NCI-H345 treated with DMSO at 0.1 percent for 48 hours (cell line): ENCODE data around the gene NGEF.

ENCODE experiments used
- DNase-seq: peaks from one replicate; lab custom pipeline; 2025; ENCODE audit not compliant: unreplicated experiment; lab: John Stamatoyannopoulos, UW

NGEF gene

GRCh38 chr2:233000886-233001750 lies 11.9 kb downstream of the NGEF start:
- DNase-seq = no peak

DNA sequence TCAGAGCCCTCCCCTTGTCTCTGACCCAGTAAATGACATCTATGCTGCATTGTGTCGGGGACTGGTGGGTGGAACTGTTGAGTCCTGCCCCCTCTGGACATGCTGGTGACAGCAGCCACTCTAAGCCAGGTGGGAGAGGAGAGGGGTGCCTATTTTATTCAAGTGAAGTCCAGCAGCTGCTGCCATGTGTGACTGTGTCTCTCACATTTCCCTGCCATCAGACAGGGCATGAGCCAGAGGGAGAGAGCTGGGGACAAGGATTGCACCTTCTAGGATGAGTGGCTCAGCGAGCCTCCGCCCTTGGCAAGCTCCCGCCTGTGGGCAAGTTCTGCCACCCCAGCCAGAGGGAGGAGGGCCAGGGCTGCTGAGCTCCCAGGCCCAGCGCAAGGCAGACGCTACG lies 13.7 kb downstream of the NGEF start:
- no peak for DNase-seq

DNA sequence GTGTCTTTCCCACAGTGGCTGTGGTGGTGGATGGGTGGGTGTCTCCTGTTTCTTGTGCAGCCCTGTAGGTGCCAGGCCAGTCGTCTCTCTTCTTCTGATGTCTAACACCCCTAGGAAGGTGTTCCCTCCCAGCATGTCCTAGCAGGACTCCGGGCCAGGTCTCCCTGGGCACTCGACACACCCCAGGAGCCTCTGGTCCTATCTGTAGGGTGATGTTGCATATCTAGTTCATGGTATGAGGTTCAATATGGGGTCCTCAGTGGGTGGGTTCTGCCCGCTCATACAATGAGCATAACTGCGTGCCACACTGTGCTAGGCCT lies 14.4 kb downstream of the NGEF start:
- DNase-seq = no peak

- no peak for DNase-seq
Measured at GRCh38 chr2:232997749-232998665, 15.0 kb downstream of the NGEF start.

DNA sequence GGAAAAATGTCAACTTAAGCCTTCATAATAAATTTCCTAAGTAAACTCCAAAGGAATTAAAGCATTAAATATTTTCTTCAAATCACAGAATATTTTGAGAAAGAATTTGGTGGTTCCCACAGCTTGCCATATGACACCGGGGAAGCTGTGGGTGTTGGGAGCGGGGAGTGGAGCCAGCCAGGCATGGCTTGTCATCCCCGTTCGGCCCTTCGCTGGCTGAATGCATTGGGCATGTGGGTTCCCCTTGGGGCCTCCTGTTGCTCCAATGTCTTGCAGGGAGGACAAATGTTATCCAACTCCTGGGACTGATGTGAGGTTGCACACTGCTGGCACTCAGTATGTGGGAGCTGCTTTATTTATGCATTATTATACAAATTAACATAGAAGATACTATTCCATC lies 18.6 kb downstream of the NGEF start:
- DNase-seq = no peak

GRCh38 chr2:232993231-232993821 lies 19.7 kb downstream of the NGEF start:
- no peak for DNase-seq

GRCh38 chr2:232986155-232986554 lies 26.9 kb downstream of the NGEF start:
- no peak for DNase-seq

DNA sequence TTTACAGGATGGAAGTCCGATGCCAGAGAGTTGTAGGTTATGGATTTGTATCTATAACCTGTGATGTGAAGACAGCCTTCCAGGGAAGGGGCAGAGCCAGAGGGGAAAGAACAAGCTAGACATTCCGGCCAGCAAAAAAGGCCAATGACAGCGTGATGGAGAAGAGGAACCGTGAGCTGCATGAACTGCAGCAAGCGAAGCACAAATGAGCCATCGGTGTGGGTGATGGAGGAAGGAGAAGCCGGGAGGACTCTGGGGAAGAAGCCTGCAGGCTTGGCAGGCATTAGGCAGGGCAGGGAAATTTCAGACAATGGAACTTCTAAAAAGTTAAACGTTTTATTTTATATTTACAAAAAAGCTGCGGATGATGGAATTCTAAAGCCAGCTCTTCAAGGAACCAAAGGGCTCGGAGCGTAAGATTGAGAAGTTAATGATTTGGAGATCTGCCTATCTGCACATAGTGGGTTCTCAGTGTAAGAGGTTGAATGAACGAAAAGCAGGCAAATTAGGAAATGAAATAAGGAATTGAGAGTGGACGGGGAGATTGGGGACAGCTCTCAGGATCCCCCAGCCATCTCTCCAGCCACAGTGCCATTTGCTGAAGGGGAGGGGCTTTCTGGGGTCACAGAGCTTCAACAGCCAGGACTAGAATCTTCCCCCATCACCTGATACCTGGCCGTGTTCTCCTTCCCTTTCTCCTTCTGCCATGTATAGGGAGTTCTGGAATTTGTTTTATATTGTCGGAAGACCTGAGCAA lies 28.4 kb downstream of the NGEF start:
- no peak for DNase-seq

- DNase-seq = no peak
Measured at GRCh38 chr2:232983669-232984140, 29.4 kb downstream of the NGEF start.

GRCh38 chr2:232982926-232983668 lies 30.0 kb downstream of the NGEF start:
- DNase-seq = no peak

GRCh38 chr2:232981767-232982360 lies 31.2 kb downstream of the NGEF start:
- DNase-seq = no peak

GRCh38 chr2:232981356-232981755 lies 31.7 kb downstream of the NGEF start:
- DNase-seq = no peak

DNA sequence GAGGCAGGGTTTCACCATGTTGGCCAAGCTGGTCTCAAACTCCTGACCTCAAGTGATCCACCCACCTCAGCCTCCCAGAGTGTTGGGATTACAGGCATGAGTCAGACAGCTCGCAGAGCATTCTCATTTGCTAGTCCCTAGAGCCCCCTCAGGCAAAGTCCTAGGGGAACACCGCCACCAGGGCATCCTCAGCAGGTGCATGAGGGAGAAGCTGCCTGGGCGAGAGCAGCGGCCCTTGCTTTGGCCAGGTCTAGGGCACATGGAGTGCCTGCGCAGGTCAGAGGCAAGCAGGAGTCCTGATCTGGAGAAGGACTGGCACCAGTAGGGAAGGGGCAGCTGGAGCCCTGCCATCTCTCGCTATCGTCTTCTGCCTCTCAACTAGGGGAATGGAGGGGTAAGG lies 32.4 kb downstream of the NGEF start:
- DNase-seq = no peak

DNA sequence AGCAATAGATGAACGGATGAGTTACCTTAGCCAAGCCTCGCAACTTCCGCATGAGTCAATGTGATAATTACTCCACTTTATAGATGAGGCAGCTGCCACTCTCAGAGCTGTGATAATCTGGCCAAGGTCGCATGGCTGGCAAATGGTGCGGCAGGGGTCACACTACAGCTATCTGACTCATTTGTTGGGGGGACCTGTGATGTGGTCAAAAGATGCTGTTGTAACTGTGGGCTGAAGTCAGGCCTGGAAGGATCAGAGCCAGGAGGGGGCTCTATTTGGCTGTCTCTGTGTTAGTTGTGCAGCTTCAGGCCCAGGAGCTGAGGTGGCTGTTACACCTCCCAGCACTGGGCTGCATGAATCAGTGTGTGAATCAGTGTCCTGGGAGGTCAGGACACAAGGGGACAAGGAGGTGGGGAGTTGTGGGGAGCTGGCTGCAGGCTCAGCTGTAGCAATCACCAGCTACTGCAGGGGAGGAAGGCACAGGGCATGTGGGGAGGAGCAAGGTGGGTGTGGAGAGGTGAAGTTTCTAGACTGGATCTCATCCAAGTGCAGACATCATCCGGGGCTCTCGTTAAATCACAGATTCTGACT lies 33.1 kb downstream of the NGEF start:
- DNase-seq = no peak

DNA sequence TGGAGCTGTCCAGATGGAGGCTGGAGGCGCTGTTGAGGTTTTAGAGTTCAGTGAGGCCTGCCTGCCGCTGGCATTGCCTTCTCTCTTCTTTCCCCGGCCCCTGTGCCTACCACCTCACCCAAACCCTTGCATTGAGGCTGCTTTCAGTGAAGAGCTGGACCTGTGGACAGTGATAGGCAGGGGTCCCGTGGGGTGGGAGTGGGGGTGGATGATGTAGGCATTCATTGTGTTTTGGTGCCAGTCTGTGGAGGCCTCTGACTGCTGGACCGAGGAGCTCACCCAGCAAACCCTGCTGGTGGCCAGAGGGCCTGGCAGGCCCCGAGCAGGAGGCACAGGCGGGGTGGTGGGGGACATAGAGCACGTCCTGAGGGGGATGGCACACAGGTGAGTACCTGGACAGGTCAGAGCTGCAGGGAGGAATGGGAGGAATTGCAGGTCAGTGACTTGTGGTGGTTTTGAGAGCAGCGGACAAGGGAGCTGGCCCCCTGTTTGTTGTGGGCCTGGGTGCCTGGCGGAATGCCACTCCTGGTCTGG lies 35.6 kb downstream of the NGEF start:
- DNase-seq = no peak

DNA sequence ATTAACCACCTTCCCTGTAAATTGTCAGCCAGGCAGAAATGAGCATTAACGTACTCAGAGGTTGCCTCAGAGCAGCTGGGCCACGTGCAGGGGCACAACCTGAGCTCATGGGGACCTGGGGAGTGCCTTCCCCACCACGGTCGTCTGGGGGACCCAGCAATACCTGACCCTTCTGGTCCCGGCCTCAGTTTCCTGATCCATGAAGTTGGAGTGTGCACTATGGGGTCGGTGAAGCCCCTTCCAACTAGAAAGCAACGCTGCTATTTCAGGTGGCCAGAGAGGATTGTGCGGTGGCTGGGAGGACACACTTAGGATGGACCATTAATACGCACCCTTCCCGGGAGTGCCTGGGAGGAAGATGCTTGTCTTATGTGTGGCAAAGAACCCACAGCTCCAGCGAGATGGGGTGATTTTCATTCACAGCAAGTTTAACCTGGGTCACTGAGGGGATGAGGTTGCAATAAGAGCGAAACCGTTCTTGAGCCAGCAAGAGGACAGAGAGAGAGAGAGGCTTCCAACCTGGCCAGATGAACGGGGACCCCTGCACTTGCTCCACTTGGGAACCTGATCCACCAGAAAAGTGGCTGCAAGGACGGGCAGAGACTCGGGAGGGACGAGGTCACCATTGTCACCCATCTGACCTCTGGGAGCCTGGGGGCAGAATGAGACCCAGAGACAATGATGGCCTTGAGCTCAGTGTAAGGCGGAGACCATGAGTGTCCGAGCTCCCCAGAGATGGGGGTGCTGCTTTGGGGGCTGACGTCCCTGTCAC lies 36.2 kb downstream of the NGEF start:
- DNase-seq = no peak

DNA sequence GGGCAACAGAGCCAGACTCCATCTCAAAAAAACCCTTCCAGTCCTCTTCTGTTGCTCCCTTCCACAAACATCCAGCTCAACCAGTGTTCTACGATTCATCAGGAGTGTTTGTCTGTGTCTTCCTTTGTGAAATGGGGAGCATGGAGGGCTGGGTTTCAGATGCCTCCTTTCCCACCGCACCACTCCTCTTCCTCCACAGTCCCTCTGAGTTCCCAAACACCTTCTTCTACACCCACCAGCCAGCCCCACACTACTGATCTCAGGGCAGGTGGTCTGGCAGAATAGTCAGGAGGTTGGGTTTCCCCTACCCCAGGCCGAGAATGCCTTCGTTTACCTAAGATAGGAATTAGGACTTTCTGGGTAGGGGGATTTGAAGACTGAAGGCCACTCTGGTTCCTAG lies 36.9 kb downstream of the NGEF start:
- no peak for DNase-seq

DNA sequence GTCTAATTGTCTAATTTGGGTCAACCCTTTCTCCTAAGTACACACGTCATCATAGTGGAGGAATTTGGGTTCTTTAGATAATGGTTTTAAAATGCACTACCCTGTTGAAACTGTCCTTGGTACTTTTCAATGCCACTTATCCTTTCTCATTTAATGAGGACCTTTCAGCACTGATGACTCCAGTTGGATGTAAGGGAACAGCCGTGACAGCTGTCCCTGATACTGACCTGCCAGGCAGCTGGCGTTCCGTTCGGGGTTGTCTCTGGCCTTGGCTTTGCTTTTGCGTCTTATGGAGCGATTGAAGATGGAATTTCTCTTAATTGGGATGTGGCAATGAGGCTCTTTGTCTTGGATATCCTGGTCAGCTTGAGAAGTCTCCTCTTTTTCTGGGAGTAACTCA lies 38.7 kb downstream of the NGEF start:
- no peak for DNase-seq
